ENCODE results near the gene TMEM45A.

The TMEM45A gene

GRCh38 chr3:100562224-100562857 is 69.9 kb downstream of the TMEM45A start:
- no peak for TF ChIP-seq CTCF (IDR thresholded peaks at IDR 0.05; ENCODE audit: insufficient read depth, low read depth, low read length, missing control alignments)
- H3K4me3 ChIP-seq (ENCODE audit: low read depth, low read length), result no peak overlapping the region
- DNase-seq (ENCODE audit: low read depth), result no peak

- no peak for DNase-seq (ENCODE audit: low read depth)
- H3K4me3 ChIP-seq (ENCODE audit: low read depth, low read length), result no peak overlapping the region
- TF ChIP-seq CTCF (IDR thresholded peaks at IDR 0.05; ENCODE audit: insufficient read depth, low read depth, low read length, missing control alignments), result no peak
These were observed 70.8 kb downstream of the TMEM45A start for GRCh38 chr3:100563228-100563627.

- DNase-seq (ENCODE audit: low read depth), result no peak
- no peak for TF ChIP-seq CTCF (IDR thresholded peaks at IDR 0.05; ENCODE audit: insufficient read depth, low read depth, low read length, missing control alignments)
- no peak overlapping the region for H3K4me3 ChIP-seq (ENCODE audit: low read depth, low read length)
These were observed 71.3 kb downstream of the TMEM45A start for GRCh38 chr3:100563652-100564211.

- TF ChIP-seq CTCF (IDR thresholded peaks at IDR 0.05; ENCODE audit: insufficient read depth, low read depth, low read length, missing control alignments), result no peak
- H3K4me3 ChIP-seq (ENCODE audit: low read depth, low read length), result no peak overlapping the region
- DNase-seq (ENCODE audit: low read depth), result no peak
These were observed 78.4 kb downstream of the TMEM45A start for GRCh38 chr3:100570811-100571210.

GRCh38 chr3:100574536-100574935 is 82.1 kb downstream of the TMEM45A start:
- no peak for TF ChIP-seq CTCF (IDR thresholded peaks at IDR 0.05; ENCODE audit: insufficient read depth, low read depth, low read length, missing control alignments)
- DNase-seq (ENCODE audit: low read depth), result no peak
- H3K4me3 ChIP-seq (ENCODE audit: low read depth, low read length), result no peak overlapping the region

- TF ChIP-seq CTCF (IDR thresholded peaks at IDR 0.05; ENCODE audit: insufficient read depth, low read depth, low read length, missing control alignments), result no peak
- no peak for DNase-seq (ENCODE audit: low read depth)
- no peak overlapping the region for H3K4me3 ChIP-seq (ENCODE audit: low read depth, low read length)
These were observed 83.3 kb downstream of the TMEM45A start for GRCh38 chr3:100575704-100576103.

All from GM12865 (cell line).